Measurements from ENCODE around the gene TTR. TPM values are rescaled to one million over a fixed set of nuclear protein-coding genes. Genes with fewer than 3 reads are reported as not detected.

TTR gene
- total RNA-seq, 4 donors from 2014 or later = not detected

GRCh38 chr18:31592506-31593157 lies 955 bp downstream of the TTR start:
- Histone ChIP-seq H3K27ac (no peak overlapping the region), H3K4me3 (no peak overlapping the region), H3K4me1 (no peaks in the 10 kb centered on the region), H3K27me3 (no peaks in the 10 kb centered on the region), H3K9me3 (no peaks in the 10 kb centered on the region), H3K36me3 (no peaks in the 10 kb centered on the region)
- intact Hi-C loops (cut with DNase I; ENCODE audit: low total_unique reads) = no loop called here
- DNase-seq = no peak
- TF ChIP-seq POLR2A (IDR thresholded peaks at IDR 0.05) (no peak), CTCF (IDR thresholded peaks at IDR 0.05) (no peak)

- Histone ChIP-seq H3K27me3 (no peaks in the 10 kb centered on the region), H3K9me3 (no peaks in the 10 kb centered on the region), H3K36me3 (no peaks in the 10 kb centered on the region), H3K4me3 (no peak overlapping the region), H3K4me1 (no peaks in the 10 kb centered on the region), H3K27ac (no peak overlapping the region)
- no peak for DNase-seq
- TF ChIP-seq CTCF (IDR thresholded peaks at IDR 0.05) = no peak
- no peak for TF ChIP-seq POLR2A (IDR thresholded peaks at IDR 0.05)
- intact Hi-C loops (cut with DNase I; ENCODE audit: low total_unique reads) = no loop called here
Observed at GRCh38 chr18:31595121-31595771, 3.6 kb downstream of the TTR start.

- Histone ChIP-seq H3K27ac (no peak overlapping the region), H3K9me3 (no peaks in the 10 kb centered on the region), H3K27me3 (no peaks in the 10 kb centered on the region), H3K36me3 (no peaks in the 10 kb centered on the region), H3K4me1 (no peaks in the 10 kb centered on the region), H3K4me3 (no peak overlapping the region)
- DNase-seq = no peak
- intact Hi-C loops (cut with DNase I; ENCODE audit: low total_unique reads) = no loop called here
- no peak for TF ChIP-seq POLR2A (IDR thresholded peaks at IDR 0.05)
- no peak for TF ChIP-seq CTCF (IDR thresholded peaks at IDR 0.05)
Observed at GRCh38 chr18:31596081-31596872, 4.6 kb downstream of the TTR start.

- intact Hi-C loops (cut with DNase I; ENCODE audit: low total_unique reads) = no loop called here
- H3K27ac ChIP-seq = no peak overlapping the region
- H3K4me1 ChIP-seq = no peaks in the 10 kb centered on the region
- no peaks in the 10 kb centered on the region for H3K9me3 ChIP-seq
- no peak for DNase-seq
- no peaks in the 10 kb centered on the region for H3K36me3 ChIP-seq
- no peaks in the 10 kb centered on the region for H3K27me3 ChIP-seq
- TF ChIP-seq POLR2A (IDR thresholded peaks at IDR 0.05) = no peak
- TF ChIP-seq CTCF (IDR thresholded peaks at IDR 0.05) = no peak
- no peak overlapping the region for H3K4me3 ChIP-seq
Observed at GRCh38 chr18:31598021-31598805, 6.5 kb downstream of the TTR start.
